OCI-LY1 (cell line): ENCODE results near the gene RAB25.

Source experiments
- H2AFZ ChIP-seq: fragments of 200-600 bp; sonication (generic), shearing (Covaris generic); 2 replicates; pipeline ENCODE4 v1.6.0; 2014; ENCODE audit warnings: antibody characterized with exemption, mild to moderate bottlenecking, low read length
- H3F3A ChIP-seq: fragments of 200-600 bp; sonication (generic), shearing (Covaris generic); 2 replicates; pipeline ENCODE4 v1.6.0; 2014; ENCODE audit warnings: mild to moderate bottlenecking, antibody characterized with exemption, low read length, moderate library complexity; ENCODE audit not compliant: insufficient read depth
- H3K27ac ChIP-seq: fragments of 200-600 bp; sonication (generic); 2 replicates; pipeline ENCODE4 v1.5.1; 2014; ENCODE audit warnings: low read length, mixed run types, mild to moderate bottlenecking, low read depth; ENCODE audit not compliant: poor library complexity, severe bottlenecking
- H3K27me3 ChIP-seq: fragments of 200-600 bp; sonication (generic); 2 replicates; pipeline ENCODE4 v1.6.0; 2014; ENCODE audit warnings: antibody characterized with exemption, mild to moderate bottlenecking, low read length, moderate library complexity; ENCODE audit not compliant: insufficient read depth
- H3K36me3 ChIP-seq: fragments of 200-600 bp; sonication (generic); 2 replicates; pipeline ENCODE4 v1.6.1; 2014; ENCODE audit warnings: mild to moderate bottlenecking, antibody characterized with exemption, low read length, moderate library complexity, mixed read lengths; ENCODE audit not compliant: insufficient read depth
- H3K4me1 ChIP-seq: fragments of 200-600 bp; sonication (generic); 2 replicates; pipeline ENCODE4 v1.5.1; 2014; ENCODE audit warnings: mild to moderate bottlenecking, low read length, moderate library complexity; ENCODE audit not compliant: insufficient read depth, severe bottlenecking
- H3K4me2 ChIP-seq: fragments of 200-600 bp; sonication (generic), shearing (Covaris generic); 2 replicates; pipeline ENCODE4 v1.6.1; 2014; ENCODE audit warnings: low read length
- H3K4me3 ChIP-seq: fragments of 200-600 bp; sonication (generic); 2 replicates; pipeline ENCODE4 v1.5.1; 2014; ENCODE audit warnings: low read length, low read depth, mild to moderate bottlenecking, mixed read lengths; ENCODE audit not compliant: poor library complexity, severe bottlenecking
- H3K79me2 ChIP-seq: fragments of 200-600 bp; shearing (Covaris generic); 2 replicates; pipeline ENCODE4 v1.6.1; 2016; ENCODE audit warnings: mixed run types, low read length, mixed read lengths; ENCODE audit not compliant: insufficient read depth
- H3K9ac ChIP-seq: fragments of 200-600 bp; sonication (generic), shearing (Covaris generic); 2 replicates; pipeline ENCODE4 v1.6.1; 2014; ENCODE audit warnings: mild to moderate bottlenecking, low read length, mixed read lengths
- H3K9me2 ChIP-seq: fragments of 200-600 bp; sonication (generic), shearing (Covaris generic); 2 replicates; pipeline ENCODE4 v1.6.1; 2014; ENCODE audit warnings: low read depth, mild to moderate bottlenecking, low read length, mixed read lengths
- H3K9me3 ChIP-seq: fragments of 200-600 bp; shearing (Covaris generic); 2 replicates; pipeline ENCODE4 v1.6.1; 2014; ENCODE audit warnings: low read length, mixed read lengths
- H4K20me1 ChIP-seq: fragments of 200-600 bp; sonication (generic), shearing (Covaris generic); 2 replicates; pipeline ENCODE4 v1.6.0; 2016; ENCODE audit warnings: mild to moderate bottlenecking, low read length; ENCODE audit not compliant: insufficient read depth
- CTCF ChIP-seq: fragments of 200-600 bp; sonication (generic), shearing (Covaris generic); IDR thresholded peaks from 2 replicates; pipeline ENCODE4 v1.5.1; 2017; ENCODE audit warnings: mild to moderate bottlenecking, antibody characterized with exemption, low read length, moderate library complexity, mixed read lengths
- EZH2 ChIP-seq: fragments of 200-600 bp; sonication (generic), shearing (Covaris generic); IDR thresholded peaks from 2 replicates; pipeline ENCODE4 v1.8.0; 2017; ENCODE audit warnings: borderline replicate concordance, mixed run types, mild to moderate bottlenecking, antibody characterized with exemption, low read length, moderate library complexity, mixed read lengths

The RAB25 gene

GRCh38 chr1:156051011-156051725, 9.8 kb upstream of the RAB25 start:
- no peak overlapping the region for H3K4me3 ChIP-seq
- no peaks in the 10 kb centered on the region for H3K9me3 ChIP-seq
- no peak overlapping the region for H3K27ac ChIP-seq
- H3K4me1 ChIP-seq: peaks cover 16% of the 10 kb centered on the region
- no peaks in the 10 kb centered on the region for H3K79me2 ChIP-seq
- H3F3A ChIP-seq: no peaks in the 10 kb centered on the region
- TF ChIP-seq CTCF (no peak), EZH2 (no peak)
- no peaks in the 10 kb centered on the region for H3K9me2 ChIP-seq
- no peaks in the 10 kb centered on the region for H3K27me3 ChIP-seq
- no peak overlapping the region for H3K9ac ChIP-seq
- no peaks in the 10 kb centered on the region for H4K20me1 ChIP-seq
- H2AFZ ChIP-seq: no peak overlapping the region
- no peak overlapping the region for H3K4me2 ChIP-seq
- H3K36me3 ChIP-seq: peaks cover 32% of the 10 kb centered on the region

- H3K9ac ChIP-seq: peak overlapping the region; percentile 87
- no peaks in the 10 kb centered on the region for H3K79me2 ChIP-seq
- H3K4me3 ChIP-seq: peak overlapping the region; percentile 73
- TF ChIP-seq CTCF (peak; percentile 48; the same call in 1 of the 2 replicates), EZH2 (no peak)
- peaks cover 16% of the 10 kb centered on the region for H3K4me1 ChIP-seq
- H3K9me2 ChIP-seq: no peaks in the 10 kb centered on the region
- peak overlapping the region; percentile 35 for H3K27ac ChIP-seq
- no peaks in the 10 kb centered on the region for H3K9me3 ChIP-seq
- H3K36me3 ChIP-seq: peaks cover 24% of the 10 kb centered on the region; the same call in 1 of the 2 replicates
- peak overlapping the region; percentile 71 for H3K4me2 ChIP-seq
- no peaks in the 10 kb centered on the region for H3K27me3 ChIP-seq
- H3F3A ChIP-seq: no peaks in the 10 kb centered on the region
- H4K20me1 ChIP-seq: no peaks in the 10 kb centered on the region
- no peak overlapping the region for H2AFZ ChIP-seq
Observed at GRCh38 chr1:156052862-156053767, 7.8 kb upstream of the RAB25 start.

- Histone ChIP-seq H3K4me1 (peaks cover 16% of the 10 kb centered on the region), H2AFZ (no peak within 1 kb of the TSS), H3K9ac (peak within 1 kb of the TSS; percentile 87), H3K4me3 (peak within 1 kb of the TSS; percentile 73), H3K36me3 (peaks cover 22% of the 10 kb centered on the region; the same call in 1 of the 2 replicates), H3K4me2 (peak within 1 kb of the TSS; percentile 77), H3F3A (no peaks in the 10 kb centered on the region), H3K9me3 (no peaks in the 10 kb centered on the region), H3K79me2 (no peaks in the 10 kb centered on the region), H3K27ac (peak within 1 kb of the TSS; percentile 82), H3K9me2 (no peaks in the 10 kb centered on the region), H3K27me3 (no peaks in the 10 kb centered on the region), H4K20me1 (no peaks in the 10 kb centered on the region)
- TF ChIP-seq EZH2 (no peak), CTCF (peak; percentile 28)
Observed at GRCh38 chr1:156053768-156054499, 7.0 kb upstream of the RAB25 start, which contains the start of gene UBQLN4. UBQLN4 (minus strand) TSS chr1:156053798; CDS start chr1:156053701, 97 bp downstream.
